ENCODE measurements around the gene CNN2.

The CNN2 gene

DNA sequence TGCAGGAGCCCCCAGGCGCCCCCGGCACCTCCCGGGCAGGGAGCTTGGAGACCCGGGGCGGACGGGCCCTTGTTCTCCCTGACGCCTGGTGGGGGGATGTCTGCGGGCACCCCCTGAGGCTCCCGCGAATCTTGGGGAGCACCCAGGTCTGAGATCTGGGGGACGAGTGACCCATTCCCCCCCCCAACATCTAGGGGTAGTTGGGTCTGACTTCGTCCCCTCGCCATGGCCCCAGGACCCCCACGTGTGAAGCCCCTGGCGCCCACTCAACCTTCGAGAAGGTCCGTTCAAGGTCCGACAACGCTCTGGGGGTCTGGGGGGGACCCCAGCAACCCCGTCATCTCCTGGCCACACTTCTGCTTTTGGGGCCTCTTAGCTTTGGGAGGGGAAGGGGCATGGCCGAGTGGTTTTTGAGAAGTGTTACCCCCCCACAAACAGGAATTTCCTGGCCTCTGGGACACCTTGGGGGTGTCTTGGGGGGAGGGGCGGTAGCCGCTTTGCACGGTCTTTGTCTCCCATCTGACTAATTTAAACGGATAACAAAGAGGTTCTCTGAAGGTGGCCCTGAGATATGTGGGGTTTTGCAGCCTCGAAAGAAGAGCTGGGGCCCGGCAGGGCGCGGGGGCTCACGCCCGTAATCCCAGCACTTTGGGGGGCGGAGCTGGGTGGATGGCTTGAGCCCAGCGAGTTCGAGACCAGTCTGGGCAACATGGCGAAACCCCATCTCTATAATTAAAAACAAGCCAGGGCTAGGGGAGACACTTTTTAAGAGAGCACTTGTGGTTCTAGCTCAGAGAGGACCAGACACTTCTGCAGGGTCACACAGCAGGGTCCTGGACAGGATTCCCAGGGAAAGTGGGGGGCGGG lies 608 bp downstream of the CNN2 start:
- DNase-seq (ENCODE audit: low read depth in 2 of 2): no peak

DNA sequence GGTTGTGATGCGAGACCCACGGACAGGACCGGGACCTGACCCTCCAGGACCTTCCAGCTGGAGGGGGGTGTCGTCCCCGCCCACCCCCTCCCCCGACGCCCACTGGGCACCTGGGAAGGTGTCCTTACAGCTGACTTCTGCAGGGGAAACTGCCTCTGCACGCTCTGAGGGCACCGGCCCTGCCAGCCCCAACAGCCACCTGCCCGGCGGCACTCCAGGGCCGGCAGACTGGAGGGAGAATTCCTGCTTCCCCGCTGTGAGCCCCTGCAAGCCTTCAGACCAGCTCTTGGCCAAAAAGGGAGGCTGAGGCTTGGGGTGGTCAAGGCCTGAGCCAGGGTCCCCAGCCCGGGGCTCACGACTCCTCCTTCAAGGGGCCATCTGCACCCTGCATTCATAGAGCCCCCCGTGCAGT lies 1.2 kb downstream of the CNN2 start:
- DNase-seq (ENCODE audit: low read depth in 2 of 2): no peak

DNA sequence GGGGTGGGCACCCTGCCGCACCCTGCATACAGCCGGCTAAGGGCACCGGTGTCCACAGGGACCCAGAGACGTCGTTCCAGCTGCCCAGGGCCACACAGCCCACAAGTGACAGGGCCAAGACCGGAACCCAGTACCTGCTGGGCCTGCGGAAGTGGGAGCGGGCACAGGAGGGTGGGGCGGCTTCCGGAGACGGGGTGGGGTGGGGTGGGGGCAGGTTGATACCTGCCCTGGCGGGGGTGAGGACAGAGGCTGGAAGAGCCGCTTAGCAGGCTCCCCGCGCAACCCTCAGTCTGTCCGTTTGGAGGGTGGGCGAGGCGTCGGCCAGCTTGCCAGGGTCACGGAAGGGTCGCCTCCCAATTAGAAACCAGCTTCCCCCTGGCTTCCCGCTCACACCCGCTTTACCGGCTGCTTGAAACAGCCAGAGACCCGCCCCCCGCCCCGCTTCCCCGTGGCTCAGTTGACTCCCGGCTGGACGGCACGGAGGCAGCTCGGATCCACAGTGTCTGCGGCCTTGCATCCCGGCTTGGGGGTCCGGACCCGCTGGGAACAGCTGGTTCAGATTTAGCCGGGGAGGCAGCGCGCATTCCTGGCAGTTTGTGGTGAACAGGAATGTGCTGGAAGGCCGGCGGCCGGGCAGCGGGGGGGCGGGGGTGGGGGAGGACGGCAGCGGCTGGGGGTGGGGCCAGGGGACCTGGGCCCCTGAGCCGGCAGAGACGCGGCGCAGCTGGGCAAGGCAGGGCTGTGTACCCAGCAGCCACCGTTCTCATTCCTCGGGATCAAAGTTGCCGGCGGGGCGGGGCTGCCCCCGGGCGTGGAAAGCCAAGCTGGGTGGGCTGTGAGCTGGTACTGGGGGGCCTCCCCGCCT lies 1.9 kb downstream of the CNN2 start:
- peak in 1 of 2 donors; percentile 25 for DNase-seq (ENCODE audit: low read depth in 2 of 2)

DNA sequence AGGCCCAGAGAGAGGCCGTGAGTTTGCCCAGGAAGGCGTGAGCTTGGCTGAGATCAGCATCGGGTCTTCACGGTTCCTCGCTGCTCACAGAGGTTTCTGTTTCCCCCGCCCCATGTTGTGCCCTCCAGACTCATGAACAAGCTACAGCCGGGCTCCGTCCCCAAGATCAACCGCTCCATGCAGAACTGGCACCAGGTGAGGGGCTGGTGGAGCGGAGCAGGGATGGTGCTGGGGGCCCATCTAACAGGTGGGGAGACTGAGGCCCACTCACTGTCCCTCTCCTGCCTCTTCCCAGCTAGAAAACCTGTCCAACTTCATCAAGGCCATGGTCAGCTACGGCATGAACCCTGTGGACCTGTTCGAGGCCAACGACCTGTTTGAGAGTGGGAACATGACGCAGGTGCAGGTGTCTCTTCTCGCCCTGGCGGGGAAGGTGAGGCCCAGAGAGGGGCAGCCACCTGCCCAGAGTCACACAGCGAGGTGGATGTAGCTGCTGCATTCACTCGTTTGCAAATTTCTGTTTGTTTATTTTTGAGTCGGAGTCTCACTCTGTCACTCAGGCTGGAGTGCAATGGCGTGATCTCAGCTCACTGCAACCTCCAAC lies 6.0 kb downstream of the CNN2 start:
- DNase-seq (ENCODE audit: low read depth in 2 of 2): no peak

DNA sequence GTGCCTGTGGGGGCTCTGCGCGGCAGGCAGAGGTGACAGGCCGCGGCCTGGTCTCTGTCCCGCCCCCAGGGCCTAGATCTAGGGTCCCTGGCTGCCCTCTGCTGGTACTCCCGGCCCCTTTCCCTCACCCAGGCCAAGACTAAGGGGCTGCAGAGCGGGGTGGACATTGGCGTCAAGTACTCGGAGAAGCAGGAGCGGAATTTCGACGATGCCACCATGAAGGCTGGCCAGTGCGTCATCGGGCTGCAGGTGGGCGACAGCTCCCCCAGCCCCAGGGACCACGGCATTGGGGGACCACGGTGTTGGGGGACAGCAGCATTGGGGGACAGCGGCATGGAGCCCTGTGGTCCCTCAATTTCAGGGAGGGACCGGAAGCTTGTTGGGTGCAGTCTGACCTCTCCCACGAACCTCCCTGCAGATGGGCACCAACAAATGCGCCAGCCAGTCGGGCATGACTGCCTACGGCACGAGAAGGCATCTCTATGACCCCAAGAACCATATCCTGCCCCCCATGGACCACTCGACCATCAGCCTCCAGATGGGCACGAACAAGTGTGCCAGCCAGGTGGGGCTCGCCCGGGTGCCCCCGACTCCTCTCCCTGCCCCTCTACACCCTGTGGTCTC lies 9.7 kb downstream of the CNN2 start:
- no peak for DNase-seq (ENCODE audit: low read depth in 2 of 2)

DNA sequence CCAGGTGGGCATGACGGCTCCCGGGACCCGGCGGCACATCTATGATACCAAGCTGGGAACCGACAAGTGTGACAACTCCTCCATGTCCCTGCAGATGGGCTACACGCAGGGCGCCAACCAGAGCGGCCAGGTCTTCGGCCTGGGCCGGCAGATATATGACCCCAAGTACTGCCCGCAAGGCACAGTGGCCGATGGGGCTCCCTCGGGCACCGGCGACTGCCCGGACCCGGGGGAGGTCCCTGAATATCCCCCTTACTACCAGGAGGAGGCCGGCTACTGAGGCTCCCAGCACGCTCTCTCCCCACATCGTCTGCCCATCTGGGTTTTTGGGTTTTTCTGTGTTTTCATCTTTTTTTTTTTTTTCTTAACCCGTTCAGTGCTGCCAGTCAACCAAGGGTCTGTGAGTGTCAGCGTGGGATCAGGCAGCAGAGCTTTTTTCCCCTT lies 11.2 kb downstream of the CNN2 start:
- no peak for DNase-seq (ENCODE audit: low read depth in 2 of 2)

DNA sequence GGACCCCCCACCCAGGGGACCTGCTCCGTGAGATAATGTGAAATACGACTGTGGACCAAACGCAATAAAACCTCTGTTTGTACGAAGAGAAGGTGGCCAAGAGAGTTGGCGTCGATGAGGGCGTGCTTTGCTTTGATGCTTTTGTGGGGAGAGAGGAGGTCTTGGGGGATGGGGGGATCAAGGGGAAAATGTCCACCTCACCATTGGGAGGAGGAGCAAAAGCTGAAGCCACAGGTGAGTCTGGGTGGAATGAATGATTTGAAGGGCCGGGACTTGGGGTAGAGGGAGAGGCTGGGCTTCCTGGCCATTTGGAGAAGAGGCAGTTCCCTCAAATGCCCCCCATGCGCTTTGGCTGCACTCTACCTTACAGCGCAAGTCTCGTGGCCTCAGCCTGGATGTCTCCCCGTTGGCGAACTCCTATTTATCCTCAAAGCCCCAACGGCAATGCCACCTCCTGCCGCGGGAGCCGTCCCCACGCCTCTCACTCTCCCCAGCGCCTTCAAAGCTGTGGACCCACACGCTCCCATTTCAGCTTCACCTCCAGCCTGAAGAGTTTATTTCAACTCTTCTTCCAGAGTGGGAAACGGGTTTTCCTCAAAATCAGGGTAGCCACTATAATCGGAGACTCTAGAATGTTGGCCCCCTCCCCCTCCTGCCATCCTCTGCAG lies 12.7 kb downstream of the CNN2 start:
- DNase-seq (ENCODE audit: low read depth in 2 of 2): no peak

DNA sequence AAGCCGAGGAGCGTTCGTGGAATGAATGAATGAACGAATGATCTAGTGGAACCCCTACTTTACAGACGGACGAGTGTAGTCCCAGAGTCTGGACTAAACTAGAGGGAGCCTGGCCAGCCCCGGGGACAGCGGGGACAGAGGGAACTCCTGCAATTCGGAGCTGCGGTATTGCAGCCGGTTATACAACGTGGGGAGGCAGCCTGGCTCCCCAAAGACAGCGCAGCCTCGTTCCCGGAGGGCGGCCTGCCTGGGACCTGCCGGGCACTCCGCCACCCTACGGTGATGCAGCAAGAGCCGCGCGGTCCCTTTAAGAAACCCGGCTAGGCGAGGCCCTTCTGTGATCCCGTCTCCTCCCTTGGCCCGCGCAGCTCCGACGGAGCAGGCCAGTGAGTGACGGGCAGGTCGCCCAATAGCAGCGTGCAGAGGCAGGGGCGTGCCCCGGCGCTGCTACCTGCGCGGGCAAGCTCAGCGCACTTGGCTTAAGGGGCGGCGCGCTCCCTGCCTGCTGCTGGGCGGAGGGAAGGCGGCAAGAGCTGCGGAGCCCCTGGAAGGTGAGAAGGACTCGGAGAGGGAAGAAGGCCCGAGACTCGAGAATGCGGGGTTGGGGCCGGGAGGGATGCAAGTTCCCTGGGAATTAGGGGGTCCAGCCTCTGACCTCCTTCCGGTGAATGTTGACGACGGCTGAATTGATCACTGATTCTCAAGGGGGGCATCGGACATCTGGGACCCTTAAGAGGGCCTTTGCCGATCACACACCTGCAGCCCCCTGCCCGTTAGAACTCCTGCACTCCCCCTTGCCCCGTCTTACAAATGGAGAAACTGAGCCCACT lies 13.5 kb downstream of the CNN2 start, which contains the start of gene ABCA7:
ABCA7 (plus strand) TSS at position 462 of the 830 bp plus-strand sequence. CDS start 1,255 bp downstream, outside the sequence.
- peak; percentile 97 to 98 for DNase-seq (ENCODE audit: low read depth in 2 of 2)

DNA sequence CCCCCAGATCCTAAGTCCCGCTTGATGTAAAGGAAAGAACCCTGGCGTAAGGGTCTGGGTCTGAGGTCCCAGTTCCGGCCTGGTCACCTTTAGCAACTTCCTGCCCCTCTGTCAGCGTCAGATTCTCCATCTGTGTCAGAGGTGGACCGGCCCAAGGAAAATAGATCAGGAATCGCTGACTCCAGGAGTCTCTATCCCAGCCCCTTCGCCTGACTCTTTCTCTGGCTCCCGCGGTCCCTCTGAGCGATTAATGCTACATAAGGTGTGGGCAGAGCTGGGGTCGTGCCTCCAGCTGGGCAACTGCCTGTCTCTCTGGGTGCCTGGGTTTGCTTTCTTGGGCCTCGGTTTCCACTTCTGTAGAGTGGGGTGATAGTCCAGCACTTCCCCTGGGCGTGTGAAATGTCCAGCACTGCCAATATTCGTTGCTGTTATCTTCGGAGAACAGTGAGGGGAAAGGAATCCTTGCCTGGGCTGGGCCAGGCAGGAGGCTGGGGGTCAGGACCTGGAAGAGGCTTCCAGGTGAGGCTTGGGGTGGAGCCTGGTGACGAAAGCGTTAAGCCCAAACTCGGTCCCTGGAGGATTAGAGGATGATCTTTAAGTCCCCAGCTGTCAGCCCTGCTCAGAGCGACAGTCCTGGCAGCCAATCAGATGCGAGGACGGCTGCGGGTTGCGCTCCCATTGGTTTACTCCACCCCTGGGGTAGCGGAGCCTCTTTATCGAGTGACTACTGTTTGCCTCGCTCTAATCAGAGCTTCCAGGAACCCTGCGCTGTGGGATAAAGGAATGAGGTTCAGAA lies 14.3 kb downstream of the CNN2 start:
- peak; percentile 78 to 87 for DNase-seq (ENCODE audit: low read depth in 2 of 2)

DNA sequence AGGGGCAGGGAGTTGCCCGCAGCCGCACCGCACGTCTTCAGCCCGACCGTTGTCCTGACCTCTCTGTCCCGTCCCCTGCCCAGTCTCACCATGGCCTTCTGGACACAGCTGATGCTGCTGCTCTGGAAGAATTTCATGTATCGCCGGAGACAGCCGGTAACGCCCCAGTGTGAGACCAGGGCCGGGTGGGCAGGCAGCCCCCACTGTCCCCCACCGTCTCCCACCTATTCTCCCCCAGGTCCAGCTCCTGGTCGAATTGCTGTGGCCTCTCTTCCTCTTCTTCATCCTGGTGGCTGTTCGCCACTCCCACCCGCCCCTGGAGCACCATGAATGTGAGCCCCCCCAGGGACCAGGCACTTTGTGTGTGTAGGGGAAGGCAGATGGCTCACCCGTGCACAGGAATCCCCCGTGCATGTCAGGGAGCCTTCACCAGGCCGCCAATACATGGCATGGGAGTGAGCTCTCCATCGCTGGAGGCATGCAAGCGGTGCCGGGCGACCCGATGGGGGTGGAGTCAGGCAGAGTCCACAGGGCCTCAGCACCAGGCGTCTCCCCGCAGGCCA lies 14.9 kb downstream of the CNN2 start:
- no peak for DNase-seq (ENCODE audit: low read depth in 2 of 2)

DNA sequence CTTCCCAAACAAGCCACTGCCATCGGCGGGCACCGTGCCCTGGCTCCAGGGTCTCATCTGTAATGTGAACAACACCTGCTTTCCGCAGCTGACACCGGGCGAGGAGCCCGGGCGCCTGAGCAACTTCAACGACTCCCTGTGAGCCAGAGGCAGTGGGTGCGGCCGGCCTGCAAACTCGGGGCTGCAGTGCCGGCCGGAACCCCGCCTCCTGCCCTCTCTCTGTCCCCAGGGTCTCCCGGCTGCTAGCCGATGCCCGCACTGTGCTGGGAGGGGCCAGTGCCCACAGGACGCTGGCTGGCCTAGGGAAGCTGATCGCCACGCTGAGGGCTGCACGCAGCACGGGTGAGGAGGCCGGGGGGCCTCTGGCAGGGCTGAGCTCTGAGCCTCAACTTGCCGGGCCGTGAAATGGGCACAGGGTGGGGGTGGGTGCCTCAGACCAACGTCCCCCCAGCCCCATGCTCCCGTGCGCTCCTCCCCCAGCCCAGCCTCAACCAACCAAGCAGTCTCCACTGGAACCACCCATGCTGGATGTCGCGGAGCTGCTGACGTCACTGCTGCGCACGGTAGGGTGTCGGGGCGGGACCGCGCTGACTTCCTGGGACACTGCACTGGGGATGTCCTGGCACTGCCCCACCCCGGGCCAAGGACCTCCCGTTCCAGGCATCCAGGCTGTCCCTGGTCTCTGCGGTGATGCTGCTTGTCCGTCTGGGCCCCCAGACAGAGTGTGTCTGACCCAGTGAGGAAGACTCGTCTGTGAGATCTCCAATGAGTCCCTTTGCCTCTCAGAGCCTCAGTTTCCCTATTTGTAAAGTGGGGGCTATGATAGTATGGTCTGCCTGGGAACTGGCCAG lies 15.7 kb downstream of the CNN2 start:
- DNase-seq (ENCODE audit: low read depth in 2 of 2): no peak

DNA sequence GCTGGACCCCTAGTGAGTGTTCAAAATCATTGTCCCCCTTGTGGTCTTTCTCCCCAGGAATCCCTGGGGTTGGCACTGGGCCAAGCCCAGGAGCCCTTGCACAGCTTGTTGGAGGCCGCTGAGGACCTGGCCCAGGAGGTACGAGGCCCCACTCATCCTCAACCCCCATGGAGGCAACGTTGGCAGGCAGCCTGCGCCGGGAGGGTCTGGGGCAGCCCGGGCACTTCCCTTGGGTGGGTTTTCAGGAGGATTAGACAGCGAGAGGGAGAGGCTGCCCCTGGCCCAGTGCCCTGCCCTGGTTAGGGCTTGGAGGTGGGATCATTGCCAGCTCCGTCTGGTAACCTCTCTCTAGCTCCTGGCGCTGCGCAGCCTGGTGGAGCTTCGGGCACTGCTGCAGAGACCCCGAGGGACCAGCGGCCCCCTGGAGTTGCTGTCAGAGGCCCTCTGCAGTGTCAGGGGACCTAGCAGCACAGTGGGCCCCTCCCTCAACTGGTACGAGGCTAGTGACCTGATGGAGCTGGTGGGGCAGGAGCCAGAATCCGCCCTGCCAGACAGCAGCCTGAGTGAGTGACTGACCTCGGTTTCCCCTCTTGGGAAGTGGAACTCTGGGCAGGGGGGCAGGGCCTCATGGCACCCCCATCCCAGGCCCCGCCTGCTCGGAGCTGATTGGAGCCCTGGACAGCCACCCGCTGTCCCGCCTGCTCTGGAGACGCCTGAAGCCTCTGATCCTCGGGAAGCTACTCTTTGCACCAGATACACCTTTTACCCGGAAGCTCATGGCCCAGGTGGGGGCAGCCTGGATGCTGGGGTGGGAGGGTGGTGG lies 16.5 kb downstream of the CNN2 start:
- no peak for DNase-seq (ENCODE audit: low read depth in 2 of 2)

DNA sequence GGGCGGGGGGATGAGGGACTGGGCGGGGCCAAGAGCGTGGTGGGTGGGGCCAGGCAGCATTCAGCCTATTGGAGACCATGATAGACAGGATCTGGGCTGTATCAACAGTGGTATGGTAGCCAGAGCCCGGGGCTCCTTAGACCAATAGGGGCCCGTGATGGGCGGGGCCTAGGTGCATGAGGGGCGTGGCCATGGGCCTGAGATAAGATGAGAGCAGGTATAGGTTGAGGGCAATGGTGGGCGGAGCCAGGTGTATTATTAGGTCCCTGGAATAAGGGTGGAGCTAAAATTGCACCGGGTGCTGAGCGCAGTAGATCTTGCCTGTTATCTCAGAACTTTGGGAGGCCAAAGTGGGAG lies 18.8 kb downstream of the CNN2 start:
- no peak for DNase-seq (ENCODE audit: low read depth in 2 of 2)

DNA sequence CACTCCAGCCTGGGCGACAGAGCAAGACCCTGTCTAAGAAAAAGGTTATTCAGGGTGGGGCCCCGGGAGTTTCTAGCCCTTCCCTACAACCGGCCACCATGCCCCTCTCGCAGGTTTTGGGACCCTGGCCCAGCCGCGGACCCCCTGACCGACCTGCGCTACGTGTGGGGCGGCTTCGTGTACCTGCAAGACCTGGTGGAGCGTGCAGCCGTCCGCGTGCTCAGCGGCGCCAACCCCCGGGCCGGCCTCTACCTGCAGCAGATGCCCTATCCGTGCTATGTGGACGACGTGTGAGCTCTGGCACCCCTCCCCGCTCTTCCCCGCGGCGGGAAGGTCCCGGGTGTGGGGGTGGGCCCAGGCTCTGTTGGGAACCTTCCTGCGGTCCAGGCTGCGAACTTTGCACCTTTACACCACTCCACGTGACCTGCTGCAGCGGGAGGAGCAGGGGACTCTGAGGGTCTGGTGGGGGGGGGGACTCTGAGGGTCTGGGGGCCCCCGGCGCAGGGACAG lies 19.8 kb downstream of the CNN2 start:
- no peak for DNase-seq (ENCODE audit: low read depth in 2 of 2)

DNA sequence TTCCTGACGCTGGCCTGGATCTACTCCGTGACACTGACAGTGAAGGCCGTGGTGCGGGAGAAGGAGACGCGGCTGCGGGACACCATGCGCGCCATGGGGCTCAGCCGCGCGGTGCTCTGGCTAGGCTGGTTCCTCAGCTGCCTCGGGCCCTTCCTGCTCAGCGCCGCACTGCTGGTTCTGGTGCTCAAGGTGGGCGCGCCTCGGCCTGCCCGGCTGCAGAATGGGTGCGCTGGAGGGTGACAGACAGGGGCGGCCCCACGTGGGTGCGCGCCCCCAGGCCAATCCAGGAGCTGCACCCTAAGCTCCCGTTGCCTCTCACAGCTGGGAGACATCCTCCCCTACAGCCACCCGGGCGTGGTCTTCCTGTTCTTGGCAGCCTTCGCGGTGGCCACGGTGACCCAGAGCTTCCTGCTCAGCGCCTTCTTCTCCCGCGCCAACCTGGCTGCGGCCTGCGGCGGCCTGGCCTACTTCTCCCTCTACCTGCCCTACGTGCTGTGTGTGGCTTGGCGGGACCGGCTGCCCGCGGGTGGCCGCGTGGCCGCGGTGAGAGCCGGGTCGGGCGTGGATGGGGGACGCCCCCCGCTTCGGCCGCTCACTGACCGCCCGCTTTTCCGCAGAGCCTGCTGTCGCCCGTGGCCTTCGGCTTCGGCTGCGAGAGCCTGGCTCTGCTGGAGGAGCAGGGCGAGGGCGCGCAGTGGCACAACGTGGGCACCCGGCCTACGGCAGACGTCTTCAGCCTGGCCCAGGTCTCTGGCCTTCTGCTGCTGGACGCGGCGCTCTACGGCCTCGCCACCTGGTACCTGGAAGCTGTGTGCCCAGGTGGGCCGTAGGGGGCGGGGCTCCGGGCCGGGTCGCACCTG lies 20.7 kb downstream of the CNN2 start:
- no peak for DNase-seq (ENCODE audit: low read depth in 2 of 2)

DNA sequence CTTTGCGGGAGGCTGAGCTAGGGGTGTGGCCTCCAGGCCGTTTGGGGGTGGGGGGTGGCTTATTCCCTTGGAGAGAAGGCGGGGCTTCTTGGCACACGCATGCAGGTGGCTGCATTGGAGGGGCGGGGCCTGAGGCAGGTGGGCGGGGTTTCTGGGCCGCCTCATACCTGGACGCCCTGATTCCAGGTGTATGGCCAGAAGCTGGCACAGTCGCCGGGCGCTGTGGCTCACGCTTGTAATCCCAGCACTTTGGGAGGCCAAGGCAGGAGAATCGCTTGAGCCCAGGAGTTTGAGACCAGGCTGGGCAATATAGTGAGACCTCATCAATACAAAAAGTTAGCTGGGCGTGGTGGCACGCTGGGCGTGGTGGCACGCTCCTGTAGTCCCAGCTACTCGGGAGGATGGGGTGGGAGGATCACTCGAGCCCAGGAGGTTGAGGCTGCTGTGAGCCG lies 21.3 kb downstream of the CNN2 start:
- DNase-seq (ENCODE audit: low read depth in 2 of 2): no peak
